MCF 10A (cell line): Measurements from ENCODE around the gene OR1E2. TPM values are rescaled to one million over a fixed set of nuclear protein-coding genes. Genes with fewer than 3 reads are reported as not detected.
"Not testable (repeated sequence)": the region's sequence is repeated elsewhere in the genome, so short reads cannot be mapped to it uniquely, and the experiment has no call there.

Experiments used
- BruUV-seq: library from RNA; stranded (reverse); fragments of 400-500 nt; replicated peaks from 2 replicates; lab custom pipeline; 2021; lab: Mats Ljungman, UMichigan
- CTCF ChIA-PET: fragments of 300-600 bp; sonication (Branson Sonifier 250); formaldehyde crosslinking; extraction: SDS; loops from one replicate; lab custom pipeline; 2021; ENCODE audit warnings: antibody characterized with exemption, inconsistent platforms; lab: Yijun Ruan, JAX
- POLR2A ChIA-PET: fragments of 300-600, 350-650 bp; sonication (Branson Sonifier 250); formaldehyde crosslinking; extraction: SDS; loops from one replicate; lab custom pipeline; 2020; ENCODE audit warnings: antibody characterized with exemption, inconsistent platforms; lab: Yijun Ruan, JAX
- DNase-seq: peaks from one replicate; pipeline ENCODE4 v3.0.0-alpha.2; 2018; ENCODE audit not compliant: unreplicated experiment
- H3K27ac Mint-ChIP-seq: one replicate; pipeline ENCODE4 v1.8.0; 2022; ENCODE audit warnings: mild to moderate bottlenecking, low read depth, mixed read lengths; ENCODE audit not compliant: unreplicated experiment
- H3K27me3 Mint-ChIP-seq: one replicate; pipeline ENCODE4 v1.8.0; 2022; ENCODE audit warnings: mixed read lengths; ENCODE audit not compliant: insufficient read depth, unreplicated experiment
- H3K36me3 Mint-ChIP-seq: one replicate; pipeline ENCODE4 v1.8.0; 2022; ENCODE audit warnings: mild to moderate bottlenecking, moderate library complexity, mixed read lengths; ENCODE audit not compliant: insufficient read depth, unreplicated experiment
- H3K4me1 Mint-ChIP-seq: one replicate; pipeline ENCODE4 v1.8.0; 2022; ENCODE audit warnings: mixed read lengths; ENCODE audit not compliant: insufficient read depth, unreplicated experiment
- H3K4me3 Mint-ChIP-seq: one replicate; pipeline ENCODE4 v1.8.0; 2022; ENCODE audit warnings: mild to moderate bottlenecking, moderate library complexity, mixed read lengths; ENCODE audit not compliant: unreplicated experiment
- H3K9me3 Mint-ChIP-seq: one replicate; pipeline ENCODE4 v1.8.0; 2022; ENCODE audit warnings: mixed read lengths; ENCODE audit not compliant: unreplicated experiment
- intact Hi-C: fragments of 100-400 bp; cut with micrococcal nuclease; formaldehyde crosslinking; loops from 2 replicates; pipeline ENCODE4 v1.14.1; 2022
- total RNA-seq: library from RNA; stranded (reverse); gene quantifications from 2 replicates; pipeline ENCODE4 v1.2.3, GENCODE V29; 2022
- TF ChIP-seq, protein P1 (sequence below): fragments of 200-600 bp; IDR thresholded peaks from one replicate; pipeline ENCODE4 v1.8.0; 2022; ENCODE audit warnings: antibody characterized with exemption, mild to moderate bottlenecking; ENCODE audit not compliant: unreplicated experiment

OR1E2 gene
- total RNA-seq, 1 experiment from 2014 or later, result not detected

DNA sequence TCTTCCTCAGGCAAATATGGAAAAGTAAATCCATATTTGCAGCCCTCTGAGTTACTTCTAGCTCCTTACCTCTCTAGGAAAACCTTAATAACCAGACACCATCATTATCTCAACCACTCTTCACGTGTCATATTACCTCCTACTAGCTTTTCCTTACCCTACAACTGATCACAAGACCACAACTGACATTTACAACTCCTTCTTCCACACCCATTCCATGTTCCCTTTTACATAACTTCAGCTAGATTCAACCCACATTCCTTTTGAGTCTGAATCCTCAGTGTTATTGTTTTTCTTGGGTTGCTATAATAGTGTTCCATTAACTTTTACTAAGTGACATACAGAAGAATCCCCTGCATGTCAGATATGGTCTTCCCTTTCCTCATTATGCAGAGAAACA, 4.7 kb upstream of the OR1E2 start:
- TF ChIP-seq, protein P1, sequence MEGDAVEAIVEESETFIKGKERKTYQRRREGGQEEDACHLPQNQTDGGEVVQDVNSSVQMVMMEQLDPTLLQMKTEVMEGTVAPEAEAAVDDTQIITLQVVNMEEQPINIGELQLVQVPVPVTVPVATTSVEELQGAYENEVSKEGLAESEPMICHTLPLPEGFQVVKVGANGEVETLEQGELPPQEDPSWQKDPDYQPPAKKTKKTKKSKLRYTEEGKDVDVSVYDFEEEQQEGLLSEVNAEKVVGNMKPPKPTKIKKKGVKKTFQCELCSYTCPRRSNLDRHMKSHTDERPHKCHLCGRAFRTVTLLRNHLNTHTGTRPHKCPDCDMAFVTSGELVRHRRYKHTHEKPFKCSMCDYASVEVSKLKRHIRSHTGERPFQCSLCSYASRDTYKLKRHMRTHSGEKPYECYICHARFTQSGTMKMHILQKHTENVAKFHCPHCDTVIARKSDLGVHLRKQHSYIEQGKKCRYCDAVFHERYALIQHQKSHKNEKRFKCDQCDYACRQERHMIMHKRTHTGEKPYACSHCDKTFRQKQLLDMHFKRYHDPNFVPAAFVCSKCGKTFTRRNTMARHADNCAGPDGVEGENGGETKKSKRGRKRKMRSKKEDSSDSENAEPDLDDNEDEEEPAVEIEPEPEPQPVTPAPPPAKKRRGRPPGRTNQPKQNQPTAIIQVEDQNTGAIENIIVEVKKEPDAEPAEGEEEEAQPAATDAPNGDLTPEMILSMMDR, result no peak
- no peak overlapping the region for H3K27ac Mint-ChIP-seq
- ChIA-PET POLR2A (no interaction called here), CTCF (interaction anchor here (0.6 kb wide), 1 partner anchor 68 kb away, joined by 4 read pairs; no protein-coding TSS in a partner anchor)
- no TSS peak for BruUV-seq
- no peaks in the 10 kb centered on the region for H3K9me3 Mint-ChIP-seq
- intact Hi-C loops, result no loop called here
- no peak overlapping the region for H3K4me3 Mint-ChIP-seq
- peaks cover 13% of the 10 kb centered on the region for H3K27me3 Mint-ChIP-seq
- H3K4me1 Mint-ChIP-seq, result no peaks in the 10 kb centered on the region
- DNase-seq, result no peak
- no peaks in the 10 kb centered on the region for H3K36me3 Mint-ChIP-seq

DNA sequence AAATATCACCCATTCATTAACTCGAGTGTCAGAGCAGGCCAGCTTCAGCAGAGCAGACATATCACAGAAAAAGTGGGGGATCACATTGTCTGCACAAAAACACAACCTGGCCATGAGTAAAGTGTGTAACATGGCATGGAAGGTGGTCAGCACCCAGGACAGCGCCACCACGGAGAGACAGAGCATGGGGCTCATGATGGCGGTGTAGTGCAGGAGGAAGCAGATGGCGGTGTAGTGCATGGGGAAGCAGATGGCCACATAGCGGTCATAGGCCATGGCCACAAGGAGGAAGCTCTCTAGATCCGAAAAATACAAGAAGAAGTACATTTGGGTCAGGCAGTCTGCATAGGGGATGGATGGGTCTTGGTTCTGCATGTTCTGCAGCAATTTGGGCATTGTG, 426 bp downstream of the OR1E2 start:
- H3K4me1 Mint-ChIP-seq, POLR2A ChIA-PET, CTCF ChIA-PET, H3K27ac Mint-ChIP-seq, H3K4me3 Mint-ChIP-seq, intact Hi-C loops, H3K27me3 Mint-ChIP-seq, H3K36me3 Mint-ChIP-seq, BruUV-seq: not testable (repeated sequence)
- DNase-seq, result peak; percentile 17
- peaks cover 15% of the 10 kb centered on the region for H3K9me3 Mint-ChIP-seq

DNA sequence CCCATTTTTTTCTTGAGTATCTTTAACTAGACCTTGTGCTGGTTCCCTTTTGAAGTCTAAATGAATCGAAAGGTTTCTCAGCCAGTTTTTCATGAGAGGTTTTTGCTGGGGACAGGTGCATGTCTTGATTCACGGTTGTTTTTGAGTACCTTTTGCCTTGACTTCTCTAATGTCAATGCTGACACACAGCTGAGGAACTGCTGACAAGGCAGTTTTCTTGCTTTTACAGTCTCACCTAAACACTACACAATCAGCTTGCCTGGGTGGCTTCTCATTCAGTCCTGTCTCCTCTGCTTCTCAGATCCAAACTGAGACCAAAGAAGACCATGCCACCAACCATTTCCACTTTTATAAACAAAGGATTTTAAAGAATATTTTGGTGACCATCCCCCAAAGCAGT, 15.4 kb downstream of the OR1E2 start:
- no peak for DNase-seq
- intact Hi-C loops, result no loop called here
- H3K27ac Mint-ChIP-seq, result no peak overlapping the region
- TF ChIP-seq, protein P1, result no peak
- CTCF ChIA-PET, result no interaction called here
- no TSS peak for BruUV-seq
- H3K36me3 Mint-ChIP-seq, result no peaks in the 10 kb centered on the region
- H3K4me3 Mint-ChIP-seq, result no peak overlapping the region
- peaks cover 16% of the 10 kb centered on the region for H3K9me3 Mint-ChIP-seq
- peaks cover 46% of the 10 kb centered on the region for H3K27me3 Mint-ChIP-seq
- POLR2A ChIA-PET, result no interaction called here
- no peaks in the 10 kb centered on the region for H3K4me1 Mint-ChIP-seq

DNA sequence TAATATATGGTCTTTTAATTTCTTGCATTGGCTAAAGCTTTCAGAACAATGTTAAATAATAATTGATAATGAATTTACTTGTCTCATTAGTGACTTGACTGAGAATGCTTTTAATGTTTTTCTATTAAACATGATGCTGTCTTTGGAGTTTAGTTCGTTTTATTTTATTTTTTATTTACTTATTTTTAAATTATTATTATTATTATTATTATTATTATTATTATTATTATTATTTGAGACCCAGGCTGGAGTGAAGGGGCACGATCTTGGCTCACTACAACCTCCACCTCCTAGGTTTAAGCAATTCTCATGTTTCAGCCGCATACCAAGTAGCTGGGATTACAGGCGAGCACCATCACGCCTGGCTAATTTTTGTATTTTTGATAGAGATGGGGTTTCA, 18.0 kb downstream of the OR1E2 start:
- no peak for DNase-seq
- Mint-ChIP-seq H3K36me3 (no peaks in the 10 kb centered on the region), H3K9me3 (peaks cover 7% of the 10 kb centered on the region), H3K4me3 (no peak overlapping the region), H3K27me3 (peaks cover 43% of the 10 kb centered on the region), H3K27ac (no peak overlapping the region), H3K4me1 (no peaks in the 10 kb centered on the region)
- no TSS peak for BruUV-seq
- intact Hi-C loops, result no loop called here
- CTCF ChIA-PET, result no interaction called here
- TF ChIP-seq, protein P1, result no peak
- POLR2A ChIA-PET, result no interaction called here

DNA sequence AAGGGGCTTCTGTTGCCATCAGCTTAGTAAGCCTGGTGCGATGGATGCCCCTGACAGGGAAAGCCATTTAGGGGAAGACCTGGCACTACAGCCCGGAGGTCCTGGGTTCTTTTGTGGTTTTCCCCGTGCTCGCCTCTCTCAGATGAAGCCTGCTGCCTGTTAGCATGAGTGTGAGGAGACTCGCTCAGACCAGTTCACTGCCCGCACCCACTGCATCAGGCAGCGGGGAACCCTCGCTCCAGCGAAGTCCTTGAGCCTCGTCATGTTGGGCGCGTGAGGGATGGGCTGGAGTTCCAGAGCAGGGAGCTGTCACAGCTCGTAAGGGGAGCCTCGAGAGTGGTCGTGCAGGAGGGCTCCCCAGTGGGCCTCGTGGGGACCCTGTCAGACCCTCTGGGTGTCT, 21.4 kb downstream of the OR1E2 start:
- POLR2A ChIA-PET, result not testable (repeated sequence)

More for the DNA sequence above, 21.4 kb downstream of the OR1E2 start:
- DNase-seq, H3K36me3 Mint-ChIP-seq, H3K27ac Mint-ChIP-seq, intact Hi-C loops, CTCF ChIA-PET, H3K4me3 Mint-ChIP-seq, H3K4me1 Mint-ChIP-seq, BruUV-seq: not testable (repeated sequence)
- Mint-ChIP-seq H3K27me3 (peaks cover 24% of the 10 kb centered on the region), H3K9me3 (peaks cover 16% of the 10 kb centered on the region)
